ENCODE measurements around the gene ATP11A.

DNA sequence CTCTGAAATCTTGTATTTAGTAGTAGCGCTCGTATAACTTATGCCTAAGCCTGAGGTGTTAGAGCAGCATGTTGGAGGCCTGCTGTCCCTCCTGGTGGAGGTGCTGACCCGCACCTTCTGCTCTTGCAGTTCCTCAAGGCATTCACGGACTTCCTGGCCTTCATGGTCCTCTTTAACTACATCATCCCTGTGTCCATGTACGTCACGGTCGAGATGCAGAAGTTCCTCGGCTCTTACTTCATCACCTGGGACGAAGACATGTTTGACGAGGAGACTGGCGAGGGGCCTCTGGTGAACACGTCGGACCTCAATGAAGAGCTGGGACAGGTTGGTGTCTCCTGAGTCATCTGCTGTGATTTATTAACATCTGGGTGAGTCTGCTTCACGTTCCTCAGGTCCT is 136.7 kb downstream of the ATP11A start:
- TF ChIP-seq POLR2A (IDR thresholded peaks at IDR 0.05; ENCODE audit: low read depth, low read length) (no peak), EZH2 (IDR thresholded peaks at IDR 0.05; ENCODE audit: borderline replicate concordance, control insufficient read depth, low read depth, low read length) (no peak), SMC3 (IDR thresholded peaks at IDR 0.05; ENCODE audit: borderline replicate concordance, low read length) (no peak), CEBPB (IDR thresholded peaks at IDR 0.05; ENCODE audit: borderline replicate concordance in 1 of 2, low read depth in 2 of 2, low read length in 2 of 2) (no peak), KAT2A (conservative IDR thresholded peaks at IDR 0.05; ENCODE audit: control insufficient read depth, low read depth, low read length) (no peak), NBN (IDR thresholded peaks at IDR 0.05) (no peak)
- TF ChIP-seq, protein P1, sequence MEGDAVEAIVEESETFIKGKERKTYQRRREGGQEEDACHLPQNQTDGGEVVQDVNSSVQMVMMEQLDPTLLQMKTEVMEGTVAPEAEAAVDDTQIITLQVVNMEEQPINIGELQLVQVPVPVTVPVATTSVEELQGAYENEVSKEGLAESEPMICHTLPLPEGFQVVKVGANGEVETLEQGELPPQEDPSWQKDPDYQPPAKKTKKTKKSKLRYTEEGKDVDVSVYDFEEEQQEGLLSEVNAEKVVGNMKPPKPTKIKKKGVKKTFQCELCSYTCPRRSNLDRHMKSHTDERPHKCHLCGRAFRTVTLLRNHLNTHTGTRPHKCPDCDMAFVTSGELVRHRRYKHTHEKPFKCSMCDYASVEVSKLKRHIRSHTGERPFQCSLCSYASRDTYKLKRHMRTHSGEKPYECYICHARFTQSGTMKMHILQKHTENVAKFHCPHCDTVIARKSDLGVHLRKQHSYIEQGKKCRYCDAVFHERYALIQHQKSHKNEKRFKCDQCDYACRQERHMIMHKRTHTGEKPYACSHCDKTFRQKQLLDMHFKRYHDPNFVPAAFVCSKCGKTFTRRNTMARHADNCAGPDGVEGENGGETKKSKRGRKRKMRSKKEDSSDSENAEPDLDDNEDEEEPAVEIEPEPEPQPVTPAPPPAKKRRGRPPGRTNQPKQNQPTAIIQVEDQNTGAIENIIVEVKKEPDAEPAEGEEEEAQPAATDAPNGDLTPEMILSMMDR (IDR thresholded peaks at IDR 0.05 in 2 of 3, conservative IDR thresholded peaks at IDR 0.05 in 1 of 3; ENCODE audit: control insufficient read depth in 2 of 3, extremely low read depth in 1 of 3, insufficient read depth in 1 of 3, low read depth in 3 of 3, low read length in 3 of 3): no peak
- TF ChIP-seq, protein P2, sequence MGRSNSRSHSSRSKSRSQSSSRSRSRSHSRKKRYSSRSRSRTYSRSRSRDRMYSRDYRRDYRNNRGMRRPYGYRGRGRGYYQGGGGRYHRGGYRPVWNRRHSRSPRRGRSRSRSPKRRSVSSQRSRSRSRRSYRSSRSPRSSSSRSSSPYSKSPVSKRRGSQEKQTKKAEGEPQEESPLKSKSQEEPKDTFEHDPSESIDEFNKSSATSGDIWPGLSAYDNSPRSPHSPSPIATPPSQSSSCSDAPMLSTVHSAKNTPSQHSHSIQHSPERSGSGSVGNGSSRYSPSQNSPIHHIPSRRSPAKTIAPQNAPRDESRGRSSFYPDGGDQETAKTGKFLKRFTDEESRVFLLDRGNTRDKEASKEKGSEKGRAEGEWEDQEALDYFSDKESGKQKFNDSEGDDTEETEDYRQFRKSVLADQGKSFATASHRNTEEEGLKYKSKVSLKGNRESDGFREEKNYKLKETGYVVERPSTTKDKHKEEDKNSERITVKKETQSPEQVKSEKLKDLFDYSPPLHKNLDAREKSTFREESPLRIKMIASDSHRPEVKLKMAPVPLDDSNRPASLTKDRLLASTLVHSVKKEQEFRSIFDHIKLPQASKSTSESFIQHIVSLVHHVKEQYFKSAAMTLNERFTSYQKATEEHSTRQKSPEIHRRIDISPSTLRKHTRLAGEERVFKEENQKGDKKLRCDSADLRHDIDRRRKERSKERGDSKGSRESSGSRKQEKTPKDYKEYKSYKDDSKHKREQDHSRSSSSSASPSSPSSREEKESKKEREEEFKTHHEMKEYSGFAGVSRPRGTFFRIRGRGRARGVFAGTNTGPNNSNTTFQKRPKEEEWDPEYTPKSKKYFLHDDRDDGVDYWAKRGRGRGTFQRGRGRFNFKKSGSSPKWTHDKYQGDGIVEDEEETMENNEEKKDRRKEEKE (IDR thresholded peaks at IDR 0.05): no peak

Data from GM12878 (cell line).